SU-DHL-6 (cell line): Measurements from ENCODE around the gene HIBADH.

Experiments
- EZH2phosphoT487 ChIP-seq: fragments of 200-600 bp; sonication (generic), shearing (Covaris generic); conservative IDR thresholded peaks from 2 replicates; pipeline ENCODE4 v1.6.1; 2018; ENCODE audit warnings: mild to moderate bottlenecking, antibody characterized with exemption, low read length, moderate library complexity, mixed read lengths
- TF ChIP-seq, protein P1 (sequence below): fragments of 200-600 bp; sonication (generic); IDR thresholded peaks from one replicate; pipeline ENCODE4 v1.5.1; 2017; ENCODE audit warnings: antibody characterized with exemption, mild to moderate bottlenecking, low read length, moderate library complexity; ENCODE audit not compliant: insufficient read depth, poor library complexity, severe bottlenecking

DNA sequence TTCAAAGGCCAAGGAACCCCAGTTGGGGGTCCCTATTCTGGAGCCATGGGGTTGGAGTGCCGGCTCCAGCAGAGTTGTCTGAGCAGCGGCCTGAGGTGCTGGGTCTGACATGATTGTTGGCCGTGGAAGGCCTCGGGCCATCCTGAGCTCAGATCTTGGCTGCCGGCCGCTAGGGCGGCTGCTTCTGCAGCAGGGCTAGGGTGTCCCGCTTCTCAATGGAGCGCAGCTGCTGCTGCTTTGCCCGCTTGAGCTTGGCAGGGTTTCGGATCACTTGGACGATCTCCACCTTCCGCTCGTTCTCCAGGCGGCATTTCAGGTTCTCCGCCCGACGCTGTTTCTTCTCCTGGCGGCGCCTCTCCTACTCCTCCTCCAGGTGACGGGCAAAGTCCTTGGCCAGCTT is 171.1 kb downstream of the HIBADH start:
- TF ChIP-seq, protein P1, sequence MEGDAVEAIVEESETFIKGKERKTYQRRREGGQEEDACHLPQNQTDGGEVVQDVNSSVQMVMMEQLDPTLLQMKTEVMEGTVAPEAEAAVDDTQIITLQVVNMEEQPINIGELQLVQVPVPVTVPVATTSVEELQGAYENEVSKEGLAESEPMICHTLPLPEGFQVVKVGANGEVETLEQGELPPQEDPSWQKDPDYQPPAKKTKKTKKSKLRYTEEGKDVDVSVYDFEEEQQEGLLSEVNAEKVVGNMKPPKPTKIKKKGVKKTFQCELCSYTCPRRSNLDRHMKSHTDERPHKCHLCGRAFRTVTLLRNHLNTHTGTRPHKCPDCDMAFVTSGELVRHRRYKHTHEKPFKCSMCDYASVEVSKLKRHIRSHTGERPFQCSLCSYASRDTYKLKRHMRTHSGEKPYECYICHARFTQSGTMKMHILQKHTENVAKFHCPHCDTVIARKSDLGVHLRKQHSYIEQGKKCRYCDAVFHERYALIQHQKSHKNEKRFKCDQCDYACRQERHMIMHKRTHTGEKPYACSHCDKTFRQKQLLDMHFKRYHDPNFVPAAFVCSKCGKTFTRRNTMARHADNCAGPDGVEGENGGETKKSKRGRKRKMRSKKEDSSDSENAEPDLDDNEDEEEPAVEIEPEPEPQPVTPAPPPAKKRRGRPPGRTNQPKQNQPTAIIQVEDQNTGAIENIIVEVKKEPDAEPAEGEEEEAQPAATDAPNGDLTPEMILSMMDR: no peak
- TF ChIP-seq EZH2phosphoT487: no peak
